ENCODE results near the gene DPYD.

- TF ChIP-seq, protein P1, sequence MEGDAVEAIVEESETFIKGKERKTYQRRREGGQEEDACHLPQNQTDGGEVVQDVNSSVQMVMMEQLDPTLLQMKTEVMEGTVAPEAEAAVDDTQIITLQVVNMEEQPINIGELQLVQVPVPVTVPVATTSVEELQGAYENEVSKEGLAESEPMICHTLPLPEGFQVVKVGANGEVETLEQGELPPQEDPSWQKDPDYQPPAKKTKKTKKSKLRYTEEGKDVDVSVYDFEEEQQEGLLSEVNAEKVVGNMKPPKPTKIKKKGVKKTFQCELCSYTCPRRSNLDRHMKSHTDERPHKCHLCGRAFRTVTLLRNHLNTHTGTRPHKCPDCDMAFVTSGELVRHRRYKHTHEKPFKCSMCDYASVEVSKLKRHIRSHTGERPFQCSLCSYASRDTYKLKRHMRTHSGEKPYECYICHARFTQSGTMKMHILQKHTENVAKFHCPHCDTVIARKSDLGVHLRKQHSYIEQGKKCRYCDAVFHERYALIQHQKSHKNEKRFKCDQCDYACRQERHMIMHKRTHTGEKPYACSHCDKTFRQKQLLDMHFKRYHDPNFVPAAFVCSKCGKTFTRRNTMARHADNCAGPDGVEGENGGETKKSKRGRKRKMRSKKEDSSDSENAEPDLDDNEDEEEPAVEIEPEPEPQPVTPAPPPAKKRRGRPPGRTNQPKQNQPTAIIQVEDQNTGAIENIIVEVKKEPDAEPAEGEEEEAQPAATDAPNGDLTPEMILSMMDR (IDR thresholded peaks at IDR 0.05; ENCODE audit: low read length), result no peak
- no peak for TF ChIP-seq EZH2 (IDR thresholded peaks at IDR 0.05; ENCODE audit: borderline replicate concordance, low read length)
These were observed 19.7 kb downstream of the DPYD start for GRCh38 chr1:97901017-97901658.

All from OCI-LY1 (cell line).